Ishikawa (cell line): ENCODE results near the gene CREG2.

Experiments
- CEBPB ChIP-seq: IDR thresholded peaks from 2 replicates; pipeline ENCODE4 v1.6.1; 2012
- CREB1 ChIP-seq: IDR thresholded peaks from 2 replicates; pipeline ENCODE4 v1.6.1; 2012; ENCODE audit warnings: low read depth
- EGR1 ChIP-seq: IDR thresholded peaks from 2 replicates; pipeline ENCODE4 v1.6.1; 2012
- EP300 ChIP-seq: IDR thresholded peaks from 2 replicates; pipeline ENCODE4 v1.6.1; 2012; ENCODE audit warnings: borderline replicate concordance
- FOXM1 ChIP-seq: IDR thresholded peaks from 2 replicates; pipeline ENCODE4 v1.6.1; 2012; ENCODE audit warnings: low read depth, borderline replicate concordance
- MAX ChIP-seq: IDR thresholded peaks from 2 replicates; pipeline ENCODE4 v1.6.1; 2012
- NFIC ChIP-seq: IDR thresholded peaks from 2 replicates; pipeline ENCODE4 v1.6.1; 2012
- RAD21 ChIP-seq: IDR thresholded peaks from 2 replicates; pipeline ENCODE4 v1.6.1; 2012; ENCODE audit warnings: low read depth
- REST ChIP-seq: IDR thresholded peaks from 2 replicates; pipeline ENCODE4 v1.6.1; 2012; ENCODE audit warnings: low read depth, mild to moderate bottlenecking
- TAF1 ChIP-seq: IDR thresholded peaks from 2 replicates; pipeline ENCODE4 v1.6.1; 2012; ENCODE audit warnings: low read depth, mild to moderate bottlenecking
- TCF12 ChIP-seq: IDR thresholded peaks from 2 replicates; pipeline ENCODE4 v1.6.1; 2012; ENCODE audit warnings: low read depth
- TEAD4 ChIP-seq: IDR thresholded peaks from 2 replicates; pipeline ENCODE4 v1.6.1; 2012
- USF1 ChIP-seq: IDR thresholded peaks from 2 replicates; pipeline ENCODE4 v1.6.1; 2012
- YY1 ChIP-seq: IDR thresholded peaks from 2 replicates; pipeline ENCODE4 v1.6.1; 2012; ENCODE audit warnings: low read depth
- ZBTB7A ChIP-seq: IDR thresholded peaks from 2 replicates; pipeline ENCODE4 v1.6.1; 2012; ENCODE audit warnings: low read depth

The CREG2 gene

GRCh38 chr2:101368376-101368775 lies 18.9 kb downstream of the CREG2 start:
- no peak for TF ChIP-seq NFIC

GRCh38 chr2:101367508-101367907 lies 19.8 kb downstream of the CREG2 start:
- TF ChIP-seq TCF12 (no peak), EGR1 (no peak), TEAD4 (no peak), YY1 (no peak), USF1 (no peak), EP300 (no peak), NFIC (no peak), MAX (no peak), RAD21 (no peak), CREB1 (no peak)

- TF ChIP-seq TCF12 (no peak), EGR1 (no peak), RAD21 (no peak), EP300 (no peak), TAF1 (no peak), YY1 (no peak), NFIC (no peak), TEAD4 (no peak), USF1 (no peak), CEBPB (no peak), REST (no peak)
Measured at GRCh38 chr2:101364878-101365277, 22.4 kb downstream of the CREG2 start.

- TF ChIP-seq FOXM1 (no peak), EGR1 (no peak)
Measured at GRCh38 chr2:101362777-101363176, 24.5 kb downstream of the CREG2 start.

GRCh38 chr2:101362316-101362715 lies 25.0 kb downstream of the CREG2 start:
- no peak for TF ChIP-seq REST
- peak; percentile 13; the same call in 1 of the 2 replicates for TF ChIP-seq NFIC
- no peak for TF ChIP-seq EGR1
- TF ChIP-seq CREB1: no peak

- TF ChIP-seq ZBTB7A (no peak), EGR1 (no peak), RAD21 (no peak), TAF1 (no peak), FOXM1 (no peak), EP300 (no peak), CREB1 (no peak), TCF12 (no peak), YY1 (no peak), MAX (no peak), REST (no peak), USF1 (no peak), TEAD4 (no peak)
Measured at GRCh38 chr2:101361522-101361921, 25.8 kb downstream of the CREG2 start.
